CD4-positive, alpha-beta T cell treated with Interleukin-6 for 4 hours (primary cell): ENCODE data around the gene BORCS8.
"Not testable (repeated sequence)": the region's sequence is repeated elsewhere in the genome, so short reads cannot be mapped to it uniquely, and the experiment has no call there.

ENCODE experiments used
- DNase-seq: peaks from one replicate; pipeline ENCODE4 v3.0.0-alpha.2; 2020; ENCODE audit warnings: mixed read lengths

The BORCS8 gene

DNA sequence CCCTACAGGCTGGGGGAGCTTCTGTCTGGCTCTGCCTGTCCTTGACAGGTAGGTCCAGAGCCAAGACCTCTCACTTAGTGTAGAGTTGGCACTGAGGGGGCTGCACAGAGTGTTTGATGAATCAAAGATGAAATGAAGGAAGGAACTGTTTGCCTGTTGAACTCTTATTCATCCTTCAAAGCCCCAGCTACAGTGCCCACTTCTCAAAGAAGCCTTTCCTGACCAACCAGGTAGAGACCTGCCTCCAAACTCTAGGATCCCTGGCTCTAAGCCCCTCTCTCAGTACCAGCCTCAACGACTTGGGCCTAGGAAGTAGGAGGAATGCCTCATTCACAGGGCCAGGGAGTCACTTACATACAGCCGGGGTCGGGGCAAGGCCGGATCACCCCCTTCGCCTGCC lies 44.6 kb downstream of the BORCS8 start:
- no peak for DNase-seq

DNA sequence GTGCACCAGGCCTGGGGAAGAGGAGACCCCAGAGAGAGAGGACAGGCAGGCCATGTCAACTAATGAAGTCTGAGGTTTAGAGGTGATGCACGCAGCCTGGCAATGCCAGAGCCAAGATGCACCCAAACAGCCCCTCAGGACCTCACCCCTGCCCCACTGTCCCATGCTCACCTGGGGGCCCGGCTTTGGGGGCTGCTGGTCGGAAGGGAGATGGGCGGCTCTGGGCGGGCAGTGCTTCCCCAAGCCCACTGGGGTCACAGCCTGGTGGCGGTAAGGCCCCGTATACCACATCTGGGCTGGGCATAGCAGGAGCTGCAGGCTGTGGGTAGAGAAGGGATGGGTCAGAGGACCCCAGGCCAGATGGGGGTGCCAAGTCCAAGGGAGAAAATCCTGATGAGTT lies 45.1 kb downstream of the BORCS8 start:
- DNase-seq: no peak

DNA sequence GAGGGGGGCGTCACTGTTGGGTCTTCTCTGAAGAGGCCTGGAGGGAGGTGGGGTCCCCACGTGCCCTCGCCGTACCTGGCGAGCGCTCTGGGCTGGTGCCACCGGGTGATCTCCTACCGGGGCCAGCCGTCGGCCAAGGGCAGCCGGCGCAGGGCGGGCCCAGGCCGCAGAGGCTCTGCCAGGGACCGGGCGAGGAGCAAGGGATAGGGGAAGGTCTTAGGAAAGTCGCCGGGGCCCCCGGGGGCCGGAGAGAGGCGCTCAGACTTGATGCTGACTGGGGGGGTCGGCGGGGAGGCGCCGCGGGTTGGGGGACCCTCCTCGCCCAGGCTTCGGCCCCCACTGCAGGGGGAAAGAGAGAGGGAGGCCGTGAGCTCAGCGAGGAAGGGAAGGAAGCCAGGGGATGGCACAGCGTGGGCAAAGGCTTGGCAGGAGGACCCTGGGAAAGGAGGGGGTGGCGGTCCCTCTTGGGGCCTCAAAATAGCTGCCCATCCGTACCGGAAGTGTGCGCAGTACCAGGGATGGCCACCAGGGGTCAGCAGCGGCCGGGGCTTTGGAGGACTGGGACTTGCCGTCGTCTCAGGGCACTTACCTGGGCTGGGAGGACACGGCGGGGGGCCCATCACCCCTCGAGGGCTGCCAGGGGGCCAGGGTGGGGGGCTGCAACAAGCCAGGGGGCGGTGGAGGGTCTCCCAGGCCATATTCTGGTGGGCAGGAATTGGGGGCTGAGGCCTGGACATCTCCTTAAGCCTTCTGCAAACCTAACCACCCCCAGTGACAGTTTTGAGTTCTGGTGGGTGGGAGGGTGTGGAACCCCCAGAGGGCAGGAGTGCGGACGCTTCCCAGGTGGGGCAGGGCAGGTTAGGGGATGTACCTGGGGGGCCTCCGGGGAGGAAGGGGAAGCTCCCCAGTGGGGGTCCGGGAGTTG lies 46.0 kb downstream of the BORCS8 start:
- peak; percentile 86 for DNase-seq

DNA sequence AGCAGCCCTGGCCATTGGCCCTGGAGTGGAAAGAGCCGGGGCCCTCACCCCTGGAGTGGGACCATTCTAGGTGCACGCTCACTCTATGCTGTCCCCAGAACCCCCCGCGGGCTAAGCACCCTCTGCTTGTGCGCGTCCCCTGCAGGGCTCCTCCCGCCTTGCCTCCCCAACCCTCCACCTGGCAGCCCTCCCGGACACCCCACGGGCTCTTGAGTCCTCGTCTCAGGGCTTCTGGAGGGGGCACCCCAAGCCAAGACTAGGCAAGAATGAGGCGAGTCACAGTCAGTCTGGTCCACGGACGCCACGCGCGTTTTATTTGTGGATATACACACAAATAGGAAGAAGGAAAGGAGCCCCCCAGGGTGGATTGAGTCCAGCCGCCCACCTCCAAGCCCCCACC lies 46.7 kb downstream of the BORCS8 start:
- DNase-seq: no peak

DNA sequence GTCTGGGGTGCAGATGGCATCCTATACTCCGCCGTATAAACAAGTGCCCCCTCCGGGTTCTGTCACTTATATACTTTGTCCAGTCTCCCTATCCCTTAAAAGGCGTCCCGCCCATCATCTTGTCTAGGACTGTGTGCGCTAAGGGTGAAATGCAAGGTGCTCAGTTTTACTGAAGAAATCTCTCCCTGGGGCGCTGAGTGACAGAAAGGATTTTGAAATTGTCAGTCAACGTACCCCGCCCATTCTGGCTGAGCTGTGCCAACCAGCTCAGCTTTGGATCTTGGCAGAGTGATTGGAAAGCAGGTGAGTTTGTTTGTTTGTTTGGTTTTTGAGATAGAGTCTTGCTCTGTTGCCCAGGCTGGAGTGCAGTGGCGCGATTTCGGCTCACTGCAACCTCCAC lies 49.6 kb downstream of the BORCS8 start:
- no peak for DNase-seq

DNA sequence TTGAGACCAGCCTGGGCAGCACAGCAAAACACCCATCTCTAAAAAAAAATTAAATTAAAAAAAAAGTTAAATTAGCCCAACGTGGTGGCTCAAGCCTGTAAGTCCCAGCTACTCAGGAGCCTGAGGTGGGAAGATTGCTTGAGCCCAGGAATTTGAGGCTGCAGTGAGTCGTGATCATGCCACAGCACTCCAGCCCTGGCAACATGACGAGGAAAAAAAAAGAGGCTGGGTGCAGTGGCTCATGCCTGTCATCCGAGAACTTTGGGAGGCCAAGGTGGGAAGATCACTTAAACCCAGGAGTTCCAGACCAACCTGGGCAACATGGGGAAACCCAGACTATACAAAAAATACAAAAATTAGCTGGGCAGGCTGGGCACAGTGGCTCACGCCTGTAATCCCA lies 51.5 kb downstream of the BORCS8 start:
- DNase-seq: no peak

DNA sequence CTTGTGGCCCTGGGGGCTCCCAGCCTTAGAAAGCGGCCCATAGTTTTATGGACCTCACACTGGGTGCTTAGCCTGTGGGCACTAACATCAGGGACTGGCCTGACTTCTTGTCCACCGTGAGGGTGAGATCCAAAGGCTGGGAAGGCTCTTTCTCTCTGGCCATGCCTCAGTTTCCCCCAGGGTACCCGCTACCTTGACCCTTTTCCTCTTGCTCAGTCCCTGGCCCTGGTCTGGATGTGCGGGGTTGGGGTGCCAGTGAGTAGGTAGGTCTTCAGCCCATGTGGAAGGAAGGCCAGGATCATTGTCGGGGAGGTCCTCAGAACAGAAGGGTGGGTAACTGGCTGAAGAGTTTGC lies 52.1 kb downstream of the BORCS8 start:
- no peak for DNase-seq

DNA sequence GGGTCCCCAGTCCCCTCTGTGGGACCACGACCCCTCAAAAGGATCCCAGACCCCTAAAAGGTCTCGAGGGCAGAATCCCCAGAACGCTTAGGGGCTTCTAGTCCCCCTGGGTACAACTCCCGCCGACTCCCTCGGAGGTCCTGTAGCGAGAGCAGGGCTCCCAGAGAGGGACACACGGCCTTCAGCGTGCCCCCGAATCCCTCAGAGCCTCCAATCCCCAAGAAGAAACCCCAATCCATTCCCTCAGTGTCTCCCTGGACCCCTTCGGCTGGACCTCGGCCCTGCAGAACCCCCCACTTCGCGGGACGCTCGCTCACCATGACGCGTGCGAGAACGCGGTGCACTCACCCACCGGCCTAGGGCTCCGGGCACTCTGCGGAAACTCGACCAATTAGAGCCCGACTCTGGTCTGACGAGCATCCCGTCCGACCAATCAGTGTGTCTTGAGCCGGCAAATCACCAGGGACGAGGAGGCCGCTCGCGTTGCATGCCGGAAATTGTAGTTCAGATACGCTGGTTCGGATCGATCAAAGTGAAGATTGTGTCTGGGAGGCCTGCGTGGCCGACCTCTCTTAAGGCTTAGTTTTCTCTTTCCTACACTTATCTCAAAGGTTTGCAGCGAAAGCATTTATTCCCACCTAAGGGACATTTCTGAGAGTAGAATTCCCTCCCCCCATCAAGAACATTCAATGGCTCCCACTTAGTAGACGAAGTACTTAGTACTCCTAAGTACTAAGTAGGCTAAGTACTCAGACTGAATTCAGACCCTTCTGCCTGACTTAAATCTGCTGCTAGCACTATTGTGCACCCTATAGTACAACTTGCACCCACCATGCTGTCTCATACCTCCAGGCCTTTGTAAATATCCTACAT lies 53.6 kb downstream of the BORCS8 start, which contains the start of gene TMEM161A:
Gene TMEM161A (minus strand): TSS at position 370 of the 873 bp plus-strand sequence. CDS start 50 bp downstream, at position 320.
- peak; percentile 96 for DNase-seq

DNA sequence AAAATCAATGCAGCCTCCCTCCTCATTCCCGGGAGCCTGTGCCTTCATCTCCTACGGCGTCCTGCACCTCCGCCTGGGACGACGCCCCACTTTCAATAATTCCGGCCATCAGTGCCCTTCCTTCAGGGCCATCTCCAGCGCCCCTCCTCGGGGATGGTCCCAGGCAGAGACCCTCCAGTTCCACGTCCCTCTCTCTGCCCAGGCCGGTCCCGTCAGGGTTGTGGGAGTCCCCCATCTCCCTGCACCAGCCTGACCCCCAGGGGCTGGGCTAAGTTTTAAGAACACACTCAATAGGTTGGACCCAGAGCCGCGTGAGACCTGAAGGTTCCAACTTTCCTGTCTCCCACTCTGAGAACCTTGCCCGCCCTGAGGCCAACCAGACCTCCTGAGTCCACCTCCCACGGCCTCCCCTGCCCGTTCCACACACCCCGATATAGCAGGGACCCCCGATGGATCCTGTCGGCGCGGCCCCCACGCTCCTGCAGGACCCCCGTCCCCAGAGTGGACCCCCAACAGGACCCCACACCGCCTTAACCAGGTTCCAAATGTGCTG lies 54.3 kb downstream of the BORCS8 start:
- DNase-seq: no peak

DNA sequence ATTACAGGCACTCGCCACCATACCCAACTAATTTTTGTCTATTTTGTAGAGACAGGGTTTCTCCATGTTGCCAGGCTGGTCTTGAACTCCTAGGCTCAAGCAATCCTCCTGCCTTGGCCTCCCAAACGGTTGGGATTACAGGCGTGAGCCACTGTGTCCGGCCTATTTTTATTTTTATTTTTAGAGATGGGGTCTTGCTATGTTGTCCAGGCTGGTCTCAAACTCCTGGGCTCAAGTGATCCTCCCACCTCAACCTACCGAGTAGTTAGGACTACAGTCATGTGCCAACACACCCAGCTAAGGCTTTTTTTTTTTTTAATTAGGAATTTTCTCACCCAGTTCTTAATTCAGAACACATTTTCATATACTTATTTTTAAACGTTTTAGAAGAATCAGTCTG lies 56.2 kb downstream of the BORCS8 start:
- DNase-seq: not testable (repeated sequence)

DNA sequence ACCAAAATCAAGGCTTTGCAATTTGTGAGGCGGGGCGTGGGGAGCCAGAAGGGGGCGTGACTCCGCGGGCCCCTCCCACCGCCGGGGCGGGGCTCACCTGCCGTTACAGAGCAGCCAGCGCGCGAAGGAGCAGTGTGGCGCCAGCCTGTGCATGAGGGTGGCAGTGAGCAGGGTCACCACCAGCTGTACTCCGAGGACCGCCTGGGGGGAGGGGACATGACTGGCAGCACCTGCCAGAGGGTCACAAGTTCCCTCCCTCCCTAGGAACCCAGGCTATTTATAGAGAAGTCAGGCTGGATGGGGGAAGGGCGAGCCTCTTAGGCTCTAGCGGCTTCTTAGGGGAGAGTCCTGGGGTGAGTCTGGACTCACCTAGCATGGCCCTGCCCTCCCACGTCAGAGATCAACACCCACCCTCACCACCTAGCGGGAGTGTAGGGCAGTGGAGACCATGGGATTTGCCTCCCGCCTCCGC lies 57.2 kb downstream of the BORCS8 start:
- peak; percentile 55 for DNase-seq

DNA sequence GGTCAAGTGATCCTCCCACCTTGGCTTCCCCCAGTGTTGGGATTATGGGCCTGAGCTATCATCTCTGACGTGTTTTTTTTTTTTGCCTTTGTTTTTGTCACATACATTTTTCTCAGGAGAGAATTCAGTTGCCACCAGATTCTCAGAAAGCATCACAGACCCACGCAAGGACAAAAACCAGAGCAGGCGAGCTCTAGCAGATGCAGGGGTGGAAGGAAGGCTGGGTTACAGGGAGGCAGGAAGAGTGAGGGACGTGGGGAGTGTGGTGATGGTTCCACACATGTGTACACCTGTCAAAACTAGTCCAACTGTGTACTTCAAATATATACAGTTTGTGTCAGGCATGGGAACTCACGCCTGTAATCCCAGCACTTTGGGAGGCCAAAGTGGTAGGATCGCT lies 58.0 kb downstream of the BORCS8 start:
- DNase-seq: no peak

DNA sequence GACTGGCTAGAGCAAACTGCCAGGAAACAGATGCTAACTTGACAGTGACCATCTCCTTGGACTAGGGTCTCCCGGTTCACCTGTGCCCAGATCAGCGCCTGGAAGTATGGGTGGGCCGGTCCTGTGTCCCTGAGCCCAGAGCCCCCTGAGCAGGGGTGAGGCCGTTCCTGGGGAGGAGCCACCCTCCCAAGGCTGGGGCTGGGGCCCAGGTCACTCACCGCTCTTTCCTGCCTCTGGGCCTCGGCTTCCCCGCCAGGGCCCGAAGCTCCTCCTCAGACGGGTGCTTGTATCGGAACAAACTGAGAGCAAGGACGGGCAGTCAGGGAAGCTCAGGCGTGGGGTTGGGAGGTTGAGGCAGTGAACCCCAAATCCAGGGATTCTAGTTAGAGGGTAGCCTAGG lies 59.0 kb downstream of the BORCS8 start:
- no peak for DNase-seq

DNA sequence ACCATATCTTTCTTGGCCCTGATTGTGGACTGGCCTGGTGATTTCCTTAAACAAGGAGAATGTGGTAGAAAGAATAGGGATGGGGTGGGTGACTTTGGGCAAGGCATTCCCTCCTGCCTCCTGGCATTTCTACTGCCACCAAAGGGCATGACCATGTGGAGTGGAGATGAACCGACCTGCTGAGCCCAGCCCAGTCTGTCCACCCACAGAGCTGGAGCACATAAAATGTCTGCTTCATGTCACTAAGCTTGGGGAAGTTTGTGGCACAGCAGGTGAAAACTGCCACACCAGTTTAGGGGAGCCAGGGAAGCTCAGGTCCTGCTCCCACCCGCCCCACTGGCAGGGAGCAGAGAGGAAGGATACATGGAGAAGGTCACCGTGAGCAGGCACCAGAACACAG lies 60.0 kb downstream of the BORCS8 start:
- DNase-seq: no peak
